Iris pigment epithelial cell (primary cell): ENCODE measurements around the gene SLC49A3.

ENCODE experiments used
- DNase-seq: peaks from one replicate; pipeline ENCODE4 v3.0.0-alpha.2; 2011; ENCODE audit warnings: low read depth

Gene SLC49A3

GRCh38 chr4:633406-633805 is 55.5 kb downstream of the SLC49A3 start:
- DNase-seq = no peak

- DNase-seq = no peak
Measured at GRCh38 chr4:632926-633325, 56.0 kb downstream of the SLC49A3 start.

GRCh38 chr4:632196-632790 is 56.7 kb downstream of the SLC49A3 start:
- DNase-seq = no peak
